Osteoblast (primary cell): ENCODE results near the gene AUTS2. TPM values are rescaled to one million over a fixed set of nuclear protein-coding genes. Genes with fewer than 3 reads are reported as not detected.
A peak's percentile ranks its signal among the peaks of the same experiment; 100 is the strongest.

Experiments used
- DNase-seq: peaks from one replicate; pipeline ENCODE4 v3.0.0; 2011; ENCODE audit warnings: low spot score, mixed read lengths; ENCODE audit not compliant: insufficient read length; ENCODE audit errors: missing footprints
- H2AFZ ChIP-seq: 2 replicates; pipeline ENCODE4 v1.6.0; 2011; ENCODE audit warnings: mild to moderate bottlenecking, low read length
- H3K27ac ChIP-seq: 2 replicates; pipeline ENCODE4 v1.5.1; 2011; ENCODE audit warnings: mild to moderate bottlenecking, low read depth, low read length, moderate library complexity
- H3K27me3 ChIP-seq: 2 replicates; pipeline ENCODE4 v1.6.0; 2012; ENCODE audit warnings: mild to moderate bottlenecking, control low read depth, inconsistent platforms, low read length, moderate library complexity; ENCODE audit not compliant: insufficient read depth
- H3K36me3 ChIP-seq: 2 replicates; pipeline ENCODE4 v1.5.1; 2011; ENCODE audit warnings: mild to moderate bottlenecking, low read length, control low read depth, moderate library complexity; ENCODE audit not compliant: insufficient read depth
- H3K4me1 ChIP-seq: 2 replicates; pipeline ENCODE4 v1.5.1; 2011; ENCODE audit warnings: mild to moderate bottlenecking, low read length, control low read depth, moderate library complexity; ENCODE audit not compliant: insufficient read depth
- H3K4me2 ChIP-seq: 2 replicates; pipeline ENCODE4 v1.6.0; 2011; ENCODE audit warnings: mild to moderate bottlenecking, low read length; ENCODE audit not compliant: insufficient read depth
- H3K4me3 ChIP-seq: fragments of 200-600 bp; sonication (generic); 3 replicates; pipeline ENCODE4 v1.5.1; 2012; ENCODE audit warnings: mild to moderate bottlenecking, low read length, inconsistent platforms; ENCODE audit not compliant: insufficient read depth
- H3K79me2 ChIP-seq: 2 replicates; pipeline ENCODE4 v1.6.0; 2012; ENCODE audit warnings: mild to moderate bottlenecking, low read length, control low read depth, inconsistent platforms; ENCODE audit not compliant: insufficient read depth
- H3K9me3 ChIP-seq: 2 replicates; pipeline ENCODE4 v1.5.1; 2011; ENCODE audit warnings: low read depth, low read length, control low read depth
- H4K20me1 ChIP-seq: 2 replicates; pipeline ENCODE4 v1.6.0; 2012; ENCODE audit warnings: mild to moderate bottlenecking, low read length, control low read depth; ENCODE audit not compliant: insufficient read depth
- CTCF ChIP-seq: IDR thresholded peaks from 2 replicates; pipeline ENCODE4 v1.5.1; 2011; ENCODE audit warnings: mild to moderate bottlenecking, low read depth, low read length, moderate library complexity; ENCODE audit errors: extremely low read depth
- total RNA-seq: library from RNA; depleted of rRNA; stranded (reverse); fragments of >200 nt; gene quantifications from 2 replicates; pipeline ENCODE4 v1.2.3, GENCODE V29; 2012

AUTS2 gene
- total RNA-seq, 1 donor = 15.2 TPM

- no peaks in the 10 kb centered on the region for H3K36me3 ChIP-seq
- no peak overlapping the region for H3K4me2 ChIP-seq
- no peaks in the 10 kb centered on the region for H3K79me2 ChIP-seq
- H2AFZ ChIP-seq = no peak overlapping the region
- peaks cover 5% of the 10 kb centered on the region for H4K20me1 ChIP-seq
- H3K9me3 ChIP-seq = no peaks in the 10 kb centered on the region
- H3K4me1 ChIP-seq = no peaks in the 10 kb centered on the region
- no peaks in the 10 kb centered on the region for H3K27me3 ChIP-seq
- TF ChIP-seq CTCF = no peak
- no peak overlapping the region for H3K27ac ChIP-seq
- no peak overlapping the region for H3K4me3 ChIP-seq
- DNase-seq = no peak
These were observed 331.3 kb downstream of the AUTS2 start for GRCh38 chr7:69929622-69930021.

DNA sequence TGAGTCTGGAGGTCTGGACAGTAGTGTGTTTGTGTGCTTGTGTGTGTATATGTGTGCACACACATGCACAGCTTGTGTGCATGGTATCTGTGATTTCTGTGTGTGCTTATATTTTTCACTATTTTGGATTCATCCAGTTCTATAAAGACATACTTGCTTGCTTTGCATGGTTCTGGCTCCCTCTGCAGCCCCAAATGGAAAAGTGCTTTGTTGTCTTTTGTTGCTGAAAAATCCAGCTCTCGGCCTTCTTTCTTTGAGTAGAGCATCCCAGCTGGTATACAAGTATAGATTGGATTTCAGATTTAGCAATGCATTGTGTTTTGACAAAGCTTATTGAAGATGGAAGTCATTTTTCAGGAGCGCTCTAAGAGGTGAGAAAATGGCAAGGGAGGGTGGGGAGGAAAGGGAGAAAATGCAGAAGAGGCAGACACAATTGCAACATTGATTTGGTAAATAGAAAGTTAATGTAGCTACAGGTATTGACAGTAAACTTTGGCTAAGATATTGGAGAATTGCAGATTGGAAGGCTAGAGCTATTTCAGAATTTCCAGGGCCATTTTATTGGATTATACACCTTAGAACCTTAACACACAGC is 333.9 kb downstream of the AUTS2 start:
- Histone ChIP-seq H3K9me3 (no peaks in the 10 kb centered on the region), H3K27ac (no peak overlapping the region), H4K20me1 (peaks cover 7% of the 10 kb centered on the region), H3K4me3 (no peak overlapping the region), H2AFZ (no peak overlapping the region), H3K4me2 (no peak overlapping the region), H3K27me3 (no peaks in the 10 kb centered on the region), H3K36me3 (no peaks in the 10 kb centered on the region), H3K4me1 (no peaks in the 10 kb centered on the region), H3K79me2 (no peaks in the 10 kb centered on the region)
- peak; percentile 74 for TF ChIP-seq CTCF
- DNase-seq = peak; percentile 71

- no peaks in the 10 kb centered on the region for H3K79me2 ChIP-seq
- H2AFZ ChIP-seq = no peak overlapping the region
- H3K9me3 ChIP-seq = no peaks in the 10 kb centered on the region
- no peak for DNase-seq
- no peak overlapping the region for H3K27ac ChIP-seq
- H3K4me3 ChIP-seq = no peak overlapping the region
- peaks cover 6% of the 10 kb centered on the region for H4K20me1 ChIP-seq
- H3K4me2 ChIP-seq = no peak overlapping the region
- H3K4me1 ChIP-seq = no peaks in the 10 kb centered on the region
- TF ChIP-seq CTCF = no peak
- no peaks in the 10 kb centered on the region for H3K27me3 ChIP-seq
- no peaks in the 10 kb centered on the region for H3K36me3 ChIP-seq
These were observed 336.0 kb downstream of the AUTS2 start for GRCh38 chr7:69934144-69934903.

- no peak for TF ChIP-seq CTCF
- no peak overlapping the region for H3K4me2 ChIP-seq
- no peak for DNase-seq
- peaks cover 6% of the 10 kb centered on the region for H4K20me1 ChIP-seq
- no peak overlapping the region for H3K27ac ChIP-seq
- H3K4me1 ChIP-seq = no peaks in the 10 kb centered on the region
- H2AFZ ChIP-seq = no peak overlapping the region
- H3K36me3 ChIP-seq = no peaks in the 10 kb centered on the region
- H3K79me2 ChIP-seq = no peaks in the 10 kb centered on the region
- no peak overlapping the region for H3K4me3 ChIP-seq
- no peaks in the 10 kb centered on the region for H3K9me3 ChIP-seq
- no peaks in the 10 kb centered on the region for H3K27me3 ChIP-seq
These were observed 336.8 kb downstream of the AUTS2 start for GRCh38 chr7:69935107-69935506.
